B cell (primary cell): Measurements from ENCODE around the gene TMEM63A. TPM values are rescaled to one million over a fixed set of nuclear protein-coding genes. Genes with fewer than 3 reads are reported as not detected.

Experiments
- ATAC-seq: fragments of 200-7000 bp; cut with Tn5 transposase; one replicate; pipeline ENCODE4 v1.10.0; 2021; ENCODE audit warnings: low read depth, mild to moderate bottlenecking, moderate number of reproducible peaks, moderate library complexity
- CTCF ChIA-PET: fragments of 350-600 bp; sonication (Branson Sonifier 250); formaldehyde crosslinking; loops from one replicate; lab custom pipeline; 2021; ENCODE audit warnings: antibody characterized with exemption, inconsistent platforms; lab: Charles Lee
- POLR2A ChIA-PET: fragments of 350-600 bp; sonication (Branson Sonifier 250); formaldehyde crosslinking; loops from one replicate; lab custom pipeline; 2021; ENCODE audit warnings: antibody characterized with exemption; lab: Charles Lee
- DNase-seq: peaks from one replicate; pipeline ENCODE4 v3.0.0; 2013
- H2AFZ ChIP-seq: 2 replicates; pipeline ENCODE4 v1.6.1; 2012; ENCODE audit warnings: mild to moderate bottlenecking, low read depth, low read length; ENCODE audit not compliant: insufficient read depth, poor library complexity, severe bottlenecking
- H3K27ac ChIP-seq, 2 donors: 1 replicate in 1 of 2; 2 replicates in 1 of 2; pipeline ENCODE4 v1.5.1; 2012 to 2013; ENCODE audit warnings: low read length in 2 of 2, mild to moderate bottlenecking in 2 of 2, moderate library complexity in 1 of 2
- H3K27me3 ChIP-seq, 4 experiments: fragments of 200-600 bp in 1 of 4; sonication (generic) in 1 of 4; replicated peaks in 1 of 4; 1 replicate in 2 of 4; 2 replicates in 2 of 4; pipeline versions ENCODE4 v1.6.1 to v1.7.0; 2013 to 2016; ENCODE audit warnings: low read length in 3 of 4, mild to moderate bottlenecking in 2 of 4, mixed read lengths in 1 of 4, moderate library complexity in 1 of 4; ENCODE audit not compliant: insufficient read depth in 4 of 4, control insufficient read depth in 3 of 4; ENCODE audit errors: control extremely low read depth in 1 of 4
- H3K36me3 ChIP-seq, 2 experiments: replicated peaks in 1 of 2; 1 replicate in 1 of 2; 2 replicates in 1 of 2; pipeline versions ENCODE4 v1.6.1 to v1.7.1; 2013; ENCODE audit warnings: low read length in 1 of 2; ENCODE audit not compliant: insufficient read depth in 2 of 2, control insufficient read depth in 1 of 2; ENCODE audit errors: control extremely low read depth in 1 of 2, extremely low read depth in 1 of 2
- H3K4me1 ChIP-seq, 2 donors: fragments of 200-600 bp in 1 of 2; sonication (generic) in 1 of 2; 1 replicate in 1 of 2; 2 replicates in 1 of 2; pipeline versions ENCODE4 v1.5.1 to v1.6.1; 2013 to 2017; ENCODE audit warnings: low read length in 2 of 2; ENCODE audit not compliant: control insufficient read depth in 2 of 2, insufficient read depth in 2 of 2
- H3K4me2 ChIP-seq: replicated peaks from 2 replicates; pipeline ENCODE3; 2012; ENCODE audit warnings: mild to moderate bottlenecking, low read depth, low read length; ENCODE audit not compliant: poor library complexity, severe bottlenecking
- H3K4me3 ChIP-seq, 5 experiments: fragments of 200-600 bp in 1 of 5; sonication (generic) in 1 of 5; 1 replicate in 3 of 5; 2 replicates in 2 of 5; pipeline versions ENCODE4 v1.5.1 to v1.7.0; 2011 to 2016; ENCODE audit warnings: low read length in 4 of 5, mild to moderate bottlenecking in 4 of 5, low read depth in 2 of 5, control low read depth in 1 of 5, moderate library complexity in 1 of 5; ENCODE audit not compliant: insufficient read depth in 1 of 5; ENCODE audit errors: control extremely low read depth in 1 of 5, extremely low read depth in 1 of 5
- H3K79me2 ChIP-seq: fragments of 200-600 bp; sonication (generic); one replicate; pipeline ENCODE4 v1.6.0; 2016; ENCODE audit warnings: low read length; ENCODE audit not compliant: control insufficient read depth, insufficient read depth
- H3K9ac ChIP-seq: fragments of 200-600 bp; sonication (generic); 2 replicates; pipeline ENCODE4 v1.6.1; 2017; ENCODE audit warnings: mild to moderate bottlenecking, low read length, moderate library complexity
- H3K9me3 ChIP-seq, 3 donors: one replicate each; pipeline versions ENCODE4 v1.6.1 to v1.7.1; 2013; ENCODE audit warnings: low read length in 2 of 3; ENCODE audit not compliant: control insufficient read depth in 2 of 3, insufficient read depth in 1 of 3; ENCODE audit errors: control extremely low read depth in 1 of 3
- H4K20me1 ChIP-seq: 2 replicates; pipeline ENCODE4 v1.6.0; 2012; ENCODE audit warnings: mild to moderate bottlenecking, low read length; ENCODE audit not compliant: insufficient read depth, control insufficient read depth, poor library complexity, severe bottlenecking
- H3K27ac Mint-ChIP-seq: one replicate; pipeline ENCODE4 v1.8.0; 2021; ENCODE audit warnings: mixed read lengths
- H3K27me3 Mint-ChIP-seq: one replicate; pipeline ENCODE4 v1.8.0; 2021; ENCODE audit warnings: mixed read lengths
- H3K4me1 Mint-ChIP-seq: one replicate; pipeline ENCODE4 v1.8.0; 2021; ENCODE audit warnings: mixed read lengths
- H3K4me3 Mint-ChIP-seq: one replicate; pipeline ENCODE4 v1.8.0; 2021; ENCODE audit warnings: mixed read lengths
- H3K9me3 Mint-ChIP-seq: one replicate; pipeline ENCODE4 v1.8.0; 2022; ENCODE audit warnings: mixed read lengths; ENCODE audit not compliant: insufficient read depth
- EZH2 ChIP-seq: IDR thresholded peaks from 2 replicates; pipeline ENCODE4 v1.6.1; 2012; ENCODE audit warnings: borderline replicate concordance, low read depth, mild to moderate bottlenecking, moderate library complexity, low read length; ENCODE audit not compliant: insufficient read depth, poor library complexity, severe bottlenecking
- WGBS: methylation state at CpG from one replicate; pipeline ENCODE4 v1.1.5; 2013; ENCODE audit warnings: missing lambda C conversion rate; ENCODE audit not compliant: insufficient coverage; 5-methylcytosine and 5-hydroxymethylcytosine counted together
- intact Hi-C: fragments of 100-400 bp; cut with micrococcal nuclease; formaldehyde crosslinking; loops from one replicate; pipeline ENCODE4 v1.10.0; 2022
- polyA plus RNA-seq: library from polyadenylated mRNA; depleted of rRNA; stranded (reverse); fragments of >200 nt; gene quantifications from 2 replicates; pipeline ENCODE4 v1.2.3, GENCODE V29; 2012
- total RNA-seq, 2 donors: library from RNA; stranded (reverse); fragments of 120-200 nt in 1 of 2; gene quantifications; 1 replicate in 1 of 2; 2 replicates in 1 of 2; pipeline versions ENCODE4 v1.2.3 to v1.2.4, GENCODE V29; 2013 to 2022
- TF ChIP-seq, protein P1 (sequence below): fragments of 200-600 bp; IDR thresholded peaks from one replicate; pipeline ENCODE4 v1.8.0; 2022; ENCODE audit warnings: antibody characterized with exemption, mild to moderate bottlenecking

Gene TMEM63A
- total and polyA plus RNA-seq, 2 donors (not counting 1 experiment from before 2014, with no cell fraction given) = 209 to 238 TPM

DNA sequence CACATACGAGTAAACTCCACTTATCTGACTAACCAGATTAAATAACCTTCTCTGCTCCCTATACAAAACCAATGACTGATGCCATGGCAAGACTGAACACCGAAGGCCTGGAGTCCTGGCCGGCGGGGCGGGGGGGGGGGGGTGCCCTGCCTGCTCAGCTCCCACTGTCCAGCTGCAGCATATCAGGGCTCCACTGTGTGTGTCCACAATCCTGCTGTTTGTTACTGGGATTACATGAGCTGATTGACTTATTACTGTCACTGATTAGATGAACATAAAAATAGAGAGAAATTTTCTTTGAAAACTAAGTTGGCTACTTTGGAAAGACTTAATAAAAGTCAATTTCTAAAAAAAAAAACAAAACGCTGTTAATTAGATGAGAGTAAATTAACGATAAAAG, 24.9 kb downstream of the TMEM63A start:
- Histone ChIP-seq H2AFZ (no peak overlapping the region), H3K79me2 (peaks cover 3% of the 10 kb centered on the region), H4K20me1 (peaks cover 5% of the 10 kb centered on the region), H3K4me2 (no peak overlapping the region), H3K4me3 (no peak overlapping the region), H3K27ac (no peak overlapping the region), H3K36me3 (peaks cover 11 to 83% of the 10 kb centered on the region in 2 experiments), H3K9me3 (no peaks in the 10 kb centered on the region), H3K27me3 (no peaks in the 10 kb centered on the region), H3K4me1 (peaks cover 15 to 23% of the 10 kb centered on the region in 2 donors), H3K9ac (no peak overlapping the region)
- ATAC-seq = no peak
- TF ChIP-seq, protein P1, sequence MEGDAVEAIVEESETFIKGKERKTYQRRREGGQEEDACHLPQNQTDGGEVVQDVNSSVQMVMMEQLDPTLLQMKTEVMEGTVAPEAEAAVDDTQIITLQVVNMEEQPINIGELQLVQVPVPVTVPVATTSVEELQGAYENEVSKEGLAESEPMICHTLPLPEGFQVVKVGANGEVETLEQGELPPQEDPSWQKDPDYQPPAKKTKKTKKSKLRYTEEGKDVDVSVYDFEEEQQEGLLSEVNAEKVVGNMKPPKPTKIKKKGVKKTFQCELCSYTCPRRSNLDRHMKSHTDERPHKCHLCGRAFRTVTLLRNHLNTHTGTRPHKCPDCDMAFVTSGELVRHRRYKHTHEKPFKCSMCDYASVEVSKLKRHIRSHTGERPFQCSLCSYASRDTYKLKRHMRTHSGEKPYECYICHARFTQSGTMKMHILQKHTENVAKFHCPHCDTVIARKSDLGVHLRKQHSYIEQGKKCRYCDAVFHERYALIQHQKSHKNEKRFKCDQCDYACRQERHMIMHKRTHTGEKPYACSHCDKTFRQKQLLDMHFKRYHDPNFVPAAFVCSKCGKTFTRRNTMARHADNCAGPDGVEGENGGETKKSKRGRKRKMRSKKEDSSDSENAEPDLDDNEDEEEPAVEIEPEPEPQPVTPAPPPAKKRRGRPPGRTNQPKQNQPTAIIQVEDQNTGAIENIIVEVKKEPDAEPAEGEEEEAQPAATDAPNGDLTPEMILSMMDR = no peak
- no peak for TF ChIP-seq EZH2
- Mint-ChIP-seq H3K27me3 (no peaks in the 10 kb centered on the region), H3K4me1 (peaks cover 18% of the 10 kb centered on the region), H3K9me3 (no peaks in the 10 kb centered on the region), H3K27ac (peak overlapping the region; percentile 15), H3K4me3 (no peak overlapping the region)
- ChIA-PET CTCF (interaction anchor here (0.6 to 1.6 kb wide), 3 partner anchors 10 to 251 kb away, joined by 3 to 4 read pairs (median 4); no protein-coding TSS in a partner anchor), POLR2A (interaction anchor here (0.7 to 1.3 kb wide), 2 partner anchors 52 to 67 kb away, joined by 3 read pairs; partner anchors contain the start of gene PYCR2)
- DNase-seq = no peak
- WGBS = 94% methylated on average over 3 of the region's 7 CpGs
- intact Hi-C loops = no loop called here

DNA sequence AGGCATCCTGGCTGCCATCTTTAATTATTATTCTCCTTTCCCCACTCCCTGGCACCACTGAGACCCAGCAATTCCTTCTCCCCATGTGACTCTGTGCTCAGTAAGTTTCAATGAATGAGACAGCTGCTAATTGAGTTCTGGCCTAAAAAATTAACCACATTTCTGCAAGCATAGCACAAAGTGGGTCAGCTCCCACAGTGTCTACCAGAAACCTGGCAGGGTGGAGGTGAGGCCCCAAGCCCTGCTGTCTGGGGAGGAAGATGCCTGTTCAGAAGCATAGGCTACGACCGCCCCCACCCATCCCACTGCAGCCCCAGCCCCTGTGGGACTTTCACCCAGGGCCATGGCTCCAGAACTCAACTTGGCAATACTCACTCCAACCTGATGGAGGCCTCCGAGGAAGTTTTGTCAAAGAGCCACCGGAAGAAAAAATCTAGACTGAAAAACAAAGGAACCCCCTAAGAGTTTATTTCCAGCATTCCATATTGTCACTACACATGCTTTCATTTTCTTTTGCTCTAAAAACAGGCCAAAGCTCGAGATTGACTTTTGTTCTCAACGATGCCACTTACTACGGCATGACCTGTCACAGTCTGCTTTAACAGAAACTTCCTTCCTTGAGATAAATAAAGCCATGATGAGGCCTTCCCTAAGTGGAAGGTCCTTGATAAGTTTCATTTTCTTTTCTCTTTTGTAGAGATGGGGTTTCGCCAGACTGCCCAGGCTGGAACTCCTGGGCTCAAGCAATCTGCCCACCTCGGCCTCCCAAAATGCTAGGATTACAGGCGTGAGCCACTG, 26.5 kb downstream of the TMEM63A start:
- Mint-ChIP-seq H3K4me3 (no peak overlapping the region), H3K9me3 (no peaks in the 10 kb centered on the region), H3K27me3 (no peaks in the 10 kb centered on the region), H3K4me1 (peaks cover 29% of the 10 kb centered on the region), H3K27ac (peak overlapping the region; percentile 10)
- 90% methylated on average over 5 of the region's 10 CpGs for WGBS
- Histone ChIP-seq H3K27ac (peak overlapping the region in 1 of 2 donors; percentile 48), H3K27me3 (no peaks in the 10 kb centered on the region), H3K79me2 (peaks cover 3% of the 10 kb centered on the region), H3K4me2 (peak overlapping the region; percentile 20), H3K9me3 (peaks cover 0 to 3% (median 0%) of the 10 kb centered on the region in 3 donors), H3K9ac (no peak overlapping the region), H3K4me1 (peaks cover 22 to 37% of the 10 kb centered on the region in 2 donors), H3K4me3 (no peak overlapping the region), H2AFZ (no peak overlapping the region), H4K20me1 (no peaks in the 10 kb centered on the region), H3K36me3 (peaks cover 7 to 77% of the 10 kb centered on the region in 2 experiments)
- CTCF ChIA-PET = interaction anchor here (0.6 to 1.1 kb wide), 4 partner anchors 16 to 411 kb away, joined by 3 to 4 read pairs (median 3); partner anchors contain the start of gene TMEM63A
- DNase-seq (no peak), ATAC-seq (no peak)
- intact Hi-C loops = no loop called here
- TF ChIP-seq, protein P1 = no peak
- TF ChIP-seq EZH2 = no peak
- POLR2A ChIA-PET = interaction anchor here (0.6 kb wide), 2 partner anchors 123 to 270 kb away, joined by 4 to 5 read pairs; no protein-coding TSS in a partner anchor
